SK-N-SH treated with all-trans-retinoic acid at 6 μM for 48 hours (cell line): Measurements from ENCODE around the gene SIGLEC9.

Experiments
- ATAC-seq: fragments of 200-7000 bp; cut with Tn5 transposase; 3 replicates; pipeline ENCODE4 v1.9.1; 2020; ENCODE audit warnings: mild to moderate bottlenecking, moderate library complexity
- BACH2 ChIP-seq: fragments of 250-450 bp; sonication (Bioruptor Pico); IDR thresholded peaks from 2 replicates; pipeline ENCODE4 v1.9.0; 2021; ENCODE audit warnings: mild to moderate bottlenecking, borderline replicate concordance
- ESRRG ChIP-seq: fragments of 250-450 bp; sonication (Bioruptor Pico); IDR thresholded peaks from 2 replicates; pipeline ENCODE4 v1.6.1; 2021; ENCODE audit warnings: mild to moderate bottlenecking
- ISL1 ChIP-seq: fragments of 250-450 bp; sonication (Bioruptor Pico); IDR thresholded peaks from 2 replicates; pipeline ENCODE4 v2.1.2; 2022; ENCODE audit warnings: mild to moderate bottlenecking, moderate library complexity
- OSR1 ChIP-seq: fragments of 250-450 bp; sonication (Bioruptor Pico); IDR thresholded peaks from 2 replicates; pipeline ENCODE4 v1.8.0; 2022; ENCODE audit warnings: moderate library complexity, mild to moderate bottlenecking, inconsistent platforms
- PPARA ChIP-seq: fragments of 250-450 bp; sonication (Bioruptor Pico); IDR thresholded peaks from 2 replicates; pipeline ENCODE4 v1.5.0; 2020; ENCODE audit warnings: mild to moderate bottlenecking, borderline replicate concordance
- RARB ChIP-seq: fragments of 250-450 bp; sonication (Bioruptor Pico); IDR thresholded peaks from 2 replicates; pipeline ENCODE4 v1.8.0; 2021; ENCODE audit warnings: mild to moderate bottlenecking, moderate library complexity
- SNAI2 ChIP-seq: fragments of 250-450 bp; sonication (Bioruptor Pico); IDR thresholded peaks from 2 replicates; pipeline ENCODE4 v1.5.0; 2020; ENCODE audit warnings: mild to moderate bottlenecking, moderate library complexity
- TOX ChIP-seq: fragments of 250-450 bp; sonication (Bioruptor Pico); IDR thresholded peaks from 2 replicates; pipeline ENCODE4 v1.8.0; 2021; ENCODE audit warnings: mild to moderate bottlenecking, moderate library complexity, borderline replicate concordance
- ZC3H10 ChIP-seq: fragments of 250-450 bp; sonication (Bioruptor Pico); IDR thresholded peaks from 2 replicates; pipeline ENCODE4 v1.5.1; 2021; ENCODE audit warnings: mild to moderate bottlenecking, moderate library complexity
- ZFP3 ChIP-seq: fragments of 250-450 bp; sonication (Bioruptor Pico); IDR thresholded peaks from 2 replicates; pipeline ENCODE4 v1.5.0; 2020; ENCODE audit warnings: mild to moderate bottlenecking, moderate library complexity
- ZFP30 ChIP-seq: fragments of 450-650 bp; formaldehyde crosslinking; IDR thresholded peaks from 2 replicates; pipeline ENCODE4 v1.5.0; 2022; ENCODE audit warnings: mild to moderate bottlenecking, moderate library complexity
- ZNF565 ChIP-seq: fragments of 450-650 bp; formaldehyde crosslinking; conservative IDR thresholded peaks from 2 replicates; pipeline ENCODE4 v1.5.0; 2020; ENCODE audit warnings: low read depth, mild to moderate bottlenecking, moderate library complexity
- ZNF70 ChIP-seq: fragments of 450-650 bp; formaldehyde crosslinking; IDR thresholded peaks from 2 replicates; pipeline ENCODE4 v1.5.0; 2020; ENCODE audit warnings: mild to moderate bottlenecking, moderate library complexity
- TF ChIP-seq, protein P1 (sequence below): fragments of 250-450 bp; sonication (Bioruptor Pico); IDR thresholded peaks from 2 replicates; pipeline ENCODE4 v1.5.1; 2021; ENCODE audit warnings: mild to moderate bottlenecking, moderate library complexity
- TF ChIP-seq, protein P2 (sequence below): fragments of 250-450 bp; sonication (Bioruptor Pico); IDR thresholded peaks from 2 replicates; pipeline ENCODE4 v1.8.0; 2020; ENCODE audit warnings: mild to moderate bottlenecking, moderate library complexity, borderline replicate concordance
- TF ChIP-seq, protein P3 (sequence below): fragments of 250-450 bp; sonication (Bioruptor Pico); IDR thresholded peaks from 2 replicates; pipeline ENCODE4 v1.5.1; 2020; ENCODE audit warnings: low read depth, mild to moderate bottlenecking, moderate library complexity
- TF ChIP-seq, protein P4 (sequence below): fragments of 250-450 bp; sonication (Bioruptor Pico); IDR thresholded peaks from 2 replicates; pipeline ENCODE4 v1.5.0; 2020; ENCODE audit warnings: mild to moderate bottlenecking, moderate library complexity

SIGLEC9 gene

DNA sequence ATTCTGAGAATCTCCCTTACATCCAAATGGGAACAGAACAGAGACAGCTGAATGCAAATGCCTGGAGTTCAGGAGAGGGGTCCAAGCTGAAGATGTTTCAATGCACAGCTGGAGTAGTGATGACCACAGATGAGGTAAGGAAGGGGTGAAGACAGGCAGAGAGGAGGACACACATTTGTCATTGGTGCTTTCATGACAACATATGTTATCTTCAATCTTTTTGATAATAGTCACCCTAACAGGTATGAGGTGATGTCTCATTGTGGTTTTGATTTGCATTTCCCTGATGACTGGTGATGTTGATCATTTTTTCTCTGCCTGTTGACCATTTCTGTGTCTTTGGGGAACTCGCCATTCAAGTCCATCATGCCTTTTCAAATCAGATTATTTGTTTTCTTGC lies 36.6 kb downstream of the SIGLEC9 start:
- no peak for TF ChIP-seq TOX
- no peak for TF ChIP-seq ZNF565 (CRISPR knock-in tag)
- no peak for TF ChIP-seq ZFP30
- no peak for TF ChIP-seq RARB (CRISPR knock-in tag)
- no peak for TF ChIP-seq ZNF70 (CRISPR knock-in tag)
- TF ChIP-seq ZFP3 (CRISPR knock-in tag): no peak
- TF ChIP-seq ZC3H10: no peak
- no peak for TF ChIP-seq BACH2 (CRISPR knock-in tag)
- TF ChIP-seq, protein P1, sequence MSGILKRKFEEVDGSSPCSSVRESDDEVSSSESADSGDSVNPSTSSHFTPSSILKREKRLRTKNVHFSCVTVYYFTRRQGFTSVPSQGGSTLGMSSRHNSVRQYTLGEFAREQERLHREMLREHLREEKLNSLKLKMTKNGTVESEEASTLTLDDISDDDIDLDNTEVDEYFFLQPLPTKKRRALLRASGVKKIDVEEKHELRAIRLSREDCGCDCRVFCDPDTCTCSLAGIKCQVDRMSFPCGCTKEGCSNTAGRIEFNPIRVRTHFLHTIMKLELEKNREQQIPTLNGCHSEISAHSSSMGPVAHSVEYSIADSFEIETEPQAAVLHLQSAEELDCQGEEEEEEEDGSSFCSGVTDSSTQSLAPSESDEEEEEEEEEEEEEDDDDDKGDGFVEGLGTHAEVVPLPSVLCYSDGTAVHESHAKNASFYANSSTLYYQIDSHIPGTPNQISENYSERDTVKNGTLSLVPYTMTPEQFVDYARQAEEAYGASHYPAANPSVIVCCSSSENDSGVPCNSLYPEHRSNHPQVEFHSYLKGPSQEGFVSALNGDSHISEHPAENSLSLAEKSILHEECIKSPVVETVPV (CRISPR knock-in tag): no peak
- TF ChIP-seq, all 23 proteins: peak for 0
- ATAC-seq: no peak

DNA sequence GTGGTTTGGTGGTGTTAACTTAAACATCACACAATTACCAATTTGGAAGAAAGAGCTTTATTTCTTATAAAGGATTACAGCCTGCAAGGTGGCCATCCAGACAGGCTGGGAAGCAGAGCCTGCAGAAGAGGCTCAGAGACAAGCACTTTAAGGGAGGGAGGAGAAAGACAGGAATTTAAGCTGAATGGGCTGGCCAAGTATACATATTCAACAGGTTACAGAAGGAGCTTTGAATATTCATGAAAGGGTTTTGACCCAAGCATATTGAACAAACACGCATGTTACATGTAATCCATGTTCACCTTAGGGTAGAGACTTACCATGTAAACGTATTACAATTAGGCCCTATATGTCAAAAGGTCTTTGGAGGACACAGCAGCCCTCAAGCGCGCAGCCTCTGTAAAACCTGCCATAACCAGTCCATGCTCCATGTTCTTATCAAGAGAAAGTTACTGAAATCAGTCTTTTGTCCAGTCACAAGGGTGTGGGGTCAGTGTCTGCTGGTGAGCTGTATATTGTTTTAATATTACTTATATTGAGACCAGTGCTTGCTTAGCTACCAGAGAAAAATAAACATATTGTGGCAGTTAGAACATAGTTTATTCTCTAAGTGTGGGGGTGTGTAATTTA lies 37.3 kb downstream of the SIGLEC9 start:
- TF ChIP-seq, protein P2, sequence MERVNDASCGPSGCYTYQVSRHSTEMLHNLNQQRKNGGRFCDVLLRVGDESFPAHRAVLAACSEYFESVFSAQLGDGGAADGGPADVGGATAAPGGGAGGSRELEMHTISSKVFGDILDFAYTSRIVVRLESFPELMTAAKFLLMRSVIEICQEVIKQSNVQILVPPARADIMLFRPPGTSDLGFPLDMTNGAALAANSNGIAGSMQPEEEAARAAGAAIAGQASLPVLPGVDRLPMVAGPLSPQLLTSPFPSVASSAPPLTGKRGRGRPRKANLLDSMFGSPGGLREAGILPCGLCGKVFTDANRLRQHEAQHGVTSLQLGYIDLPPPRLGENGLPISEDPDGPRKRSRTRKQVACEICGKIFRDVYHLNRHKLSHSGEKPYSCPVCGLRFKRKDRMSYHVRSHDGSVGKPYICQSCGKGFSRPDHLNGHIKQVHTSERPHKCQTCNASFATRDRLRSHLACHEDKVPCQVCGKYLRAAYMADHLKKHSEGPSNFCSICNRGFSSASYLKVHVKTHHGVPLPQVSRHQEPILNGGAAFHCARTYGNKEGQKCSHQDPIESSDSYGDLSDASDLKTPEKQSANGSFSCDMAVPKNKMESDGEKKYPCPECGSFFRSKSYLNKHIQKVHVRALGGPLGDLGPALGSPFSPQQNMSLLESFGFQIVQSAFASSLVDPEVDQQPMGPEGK: no peak
- no peak for TF ChIP-seq SNAI2 (CRISPR knock-in tag)
- no peak for TF ChIP-seq ZNF565 (CRISPR knock-in tag)
- no peak for TF ChIP-seq ZFP3 (CRISPR knock-in tag)
- no peak for TF ChIP-seq ZNF70 (CRISPR knock-in tag)
- TF ChIP-seq, protein P3, sequence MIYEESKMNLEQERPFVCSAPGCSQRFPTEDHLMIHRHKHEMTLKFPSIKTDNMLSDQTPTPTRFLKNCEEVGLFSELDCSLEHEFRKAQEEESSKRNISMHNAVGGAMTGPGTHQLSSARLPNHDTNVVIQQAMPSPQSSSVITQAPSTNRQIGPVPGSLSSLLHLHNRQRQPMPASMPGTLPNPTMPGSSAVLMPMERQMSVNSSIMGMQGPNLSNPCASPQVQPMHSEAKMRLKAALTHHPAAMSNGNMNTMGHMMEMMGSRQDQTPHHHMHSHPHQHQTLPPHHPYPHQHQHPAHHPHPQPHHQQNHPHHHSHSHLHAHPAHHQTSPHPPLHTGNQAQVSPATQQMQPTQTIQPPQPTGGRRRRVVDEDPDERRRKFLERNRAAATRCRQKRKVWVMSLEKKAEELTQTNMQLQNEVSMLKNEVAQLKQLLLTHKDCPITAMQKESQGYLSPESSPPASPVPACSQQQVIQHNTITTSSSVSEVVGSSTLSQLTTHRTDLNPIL (CRISPR knock-in tag): no peak
- no peak for TF ChIP-seq ESRRG (CRISPR knock-in tag)
- TF ChIP-seq, protein P4, sequence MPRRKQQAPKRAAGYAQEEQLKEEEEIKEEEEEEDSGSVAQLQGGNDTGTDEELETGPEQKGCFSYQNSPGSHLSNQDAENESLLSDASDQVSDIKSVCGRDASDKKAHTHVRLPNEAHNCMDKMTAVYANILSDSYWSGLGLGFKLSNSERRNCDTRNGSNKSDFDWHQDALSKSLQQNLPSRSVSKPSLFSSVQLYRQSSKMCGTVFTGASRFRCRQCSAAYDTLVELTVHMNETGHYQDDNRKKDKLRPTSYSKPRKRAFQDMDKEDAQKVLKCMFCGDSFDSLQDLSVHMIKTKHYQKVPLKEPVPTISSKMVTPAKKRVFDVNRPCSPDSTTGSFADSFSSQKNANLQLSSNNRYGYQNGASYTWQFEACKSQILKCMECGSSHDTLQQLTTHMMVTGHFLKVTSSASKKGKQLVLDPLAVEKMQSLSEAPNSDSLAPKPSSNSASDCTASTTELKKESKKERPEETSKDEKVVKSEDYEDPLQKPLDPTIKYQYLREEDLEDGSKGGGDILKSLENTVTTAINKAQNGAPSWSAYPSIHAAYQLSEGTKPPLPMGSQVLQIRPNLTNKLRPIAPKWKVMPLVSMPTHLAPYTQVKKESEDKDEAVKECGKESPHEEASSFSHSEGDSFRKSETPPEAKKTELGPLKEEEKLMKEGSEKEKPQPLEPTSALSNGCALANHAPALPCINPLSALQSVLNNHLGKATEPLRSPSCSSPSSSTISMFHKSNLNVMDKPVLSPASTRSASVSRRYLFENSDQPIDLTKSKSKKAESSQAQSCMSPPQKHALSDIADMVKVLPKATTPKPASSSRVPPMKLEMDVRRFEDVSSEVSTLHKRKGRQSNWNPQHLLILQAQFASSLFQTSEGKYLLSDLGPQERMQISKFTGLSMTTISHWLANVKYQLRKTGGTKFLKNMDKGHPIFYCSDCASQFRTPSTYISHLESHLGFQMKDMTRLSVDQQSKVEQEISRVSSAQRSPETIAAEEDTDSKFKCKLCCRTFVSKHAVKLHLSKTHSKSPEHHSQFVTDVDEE (CRISPR knock-in tag): no peak
- no peak for TF ChIP-seq PPARA
- no peak for TF ChIP-seq OSR1 (CRISPR knock-in tag)
- TF ChIP-seq RARB (CRISPR knock-in tag): no peak
- no peak for TF ChIP-seq ZFP30
- TF ChIP-seq ISL1 (CRISPR knock-in tag): no peak
- TF ChIP-seq ZC3H10: no peak
- no peak for TF ChIP-seq TOX
- no peak for ATAC-seq

DNA sequence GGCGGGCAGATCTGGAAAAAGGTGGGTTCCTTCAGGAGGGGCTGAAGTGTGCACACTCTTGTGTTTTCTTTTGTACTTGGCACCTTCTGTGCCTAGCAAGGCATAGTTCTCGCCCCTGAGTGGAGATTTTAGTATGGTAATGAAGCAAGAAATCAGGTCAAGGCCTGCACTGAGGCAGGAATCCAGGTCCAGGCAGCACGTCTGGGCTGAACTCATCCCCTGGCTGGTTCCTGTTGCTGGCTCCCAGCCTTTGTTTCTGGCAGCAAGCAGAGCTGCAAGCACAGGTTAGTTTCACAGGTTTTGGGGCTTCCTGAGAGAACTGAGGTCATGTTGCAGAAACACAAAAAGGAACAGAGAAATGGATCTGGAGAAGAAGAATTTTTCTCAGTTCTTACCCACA lies 38.6 kb downstream of the SIGLEC9 start:
- no peak for ATAC-seq
- TF ChIP-seq, protein P2: no peak
- no peak for TF ChIP-seq ZC3H10
- TF ChIP-seq OSR1 (CRISPR knock-in tag): no peak
- TF ChIP-seq, protein P3 (CRISPR knock-in tag): no peak
- TF ChIP-seq ZNF70 (CRISPR knock-in tag): no peak
- no peak for TF ChIP-seq ESRRG (CRISPR knock-in tag)
- TF ChIP-seq RARB (CRISPR knock-in tag): no peak
- no peak for TF ChIP-seq TOX
- no peak for TF ChIP-seq ZNF565 (CRISPR knock-in tag)
